BLaER1 treated with 17β-estradiol and CSF1 and Interleukin-3, amounts not matched to agents 10 nM and 100 nM (cell line): Measurements from ENCODE around the gene MAP3K2.
A peak's percentile ranks its signal among the peaks of the same experiment; 100 is the strongest.

ENCODE experiments used
- H3K27ac ChIP-seq, 11 experiments: shearing (Covaris generic); formaldehyde crosslinking; 2 replicates each; pipeline ENCODE4 v1.8.1; 2022
- H3K27me3 ChIP-seq, 11 experiments: shearing (Covaris generic); formaldehyde crosslinking; 2 replicates each; pipeline ENCODE4 v1.8.1; 2022
- H3K36me3 ChIP-seq, 11 experiments: shearing (Covaris generic); formaldehyde crosslinking; 2 replicates each; pipeline ENCODE4 v1.8.1; 2022
- H3K4me1 ChIP-seq, 10 experiments: shearing (Covaris generic); formaldehyde crosslinking; 2 replicates each; pipeline ENCODE4 v1.8.1; 2022
- H3K4me2 ChIP-seq, 11 experiments: shearing (Covaris generic); formaldehyde crosslinking; 2 replicates each; pipeline ENCODE4 v1.8.1; 2022
- H3K4me3 ChIP-seq, 10 experiments: shearing (Covaris generic); formaldehyde crosslinking; 2 replicates each; pipeline ENCODE4 v1.8.1; 2022
- H3K9ac ChIP-seq, 11 experiments: shearing (Covaris generic); formaldehyde crosslinking; 2 replicates each; pipeline ENCODE4 v1.8.1; 2022
- H3K9me3 ChIP-seq, 11 experiments: shearing (Covaris generic); formaldehyde crosslinking; replicated peaks in 1 of 11; 2 replicates each; pipeline ENCODE4 v1.8.1; 2022
- H4K20me1 ChIP-seq, 11 experiments: shearing (Covaris generic); formaldehyde crosslinking; 2 replicates each; pipeline ENCODE4 v1.8.1; 2022
- Cebpa-rat ChIP-seq, 11 experiments: shearing (Covaris generic); IDR thresholded peaks; 2 replicates each; pipeline ENCODE4 v1.8.1; 2022

Gene MAP3K2

DNA sequence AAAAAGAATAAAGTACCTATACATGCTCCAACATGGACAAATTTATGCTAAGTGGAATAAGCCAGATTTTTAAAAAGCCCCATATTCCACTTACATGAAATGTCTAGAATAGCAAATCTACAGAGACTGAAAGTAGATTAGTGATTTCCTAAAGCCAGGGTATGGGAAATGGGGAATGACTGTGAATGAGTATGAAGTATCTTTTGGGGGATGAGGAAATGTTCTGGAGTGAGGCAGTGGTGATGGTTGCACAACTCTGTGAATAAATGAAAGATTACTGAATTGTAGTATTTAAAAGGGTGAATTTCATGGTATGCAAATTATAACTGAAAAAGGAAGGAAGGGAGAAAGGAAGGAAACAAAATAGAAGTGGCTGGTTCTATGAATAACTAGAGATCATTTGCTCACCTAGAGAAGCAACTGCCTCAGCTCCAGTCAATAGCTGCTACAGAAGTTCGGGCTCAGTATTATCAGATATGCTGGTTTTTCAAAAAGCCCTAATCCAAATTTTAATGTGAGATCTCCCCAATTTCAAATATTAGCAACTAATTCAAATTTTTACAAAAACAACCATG is 39.3 kb downstream of the MAP3K2 start:
- Histone ChIP-seq H3K4me3 (peak overlapping the region in 1 of 10 experiments; percentile 15; a peak in 1 of 20 replicates), H3K4me2 (peak overlapping the region; percentile 50 to 78 (median 71)), H4K20me1 (peaks cover 0 to 86% (median 10%) of the 10 kb centered on the region in 11 experiments; a peak in 11 of 22 replicates), H3K27me3 (no peaks in the 10 kb centered on the region), H3K36me3 (peaks cover 3 to 44% (median 29%) of the 10 kb centered on the region in 11 experiments; a peak in 21 of 22 replicates), H3K4me1 (peaks cover 16 to 45% (median 24%) of the 10 kb centered on the region in 10 experiments), H3K9me3 (peaks cover 0 to 78% (median 66%) of the 10 kb centered on the region in 11 experiments; a peak in 18 of 22 replicates), H3K27ac (peak overlapping the region in 6 of 11 experiments; percentile 8 to 76 (median 54); a peak in 8 of 22 replicates), H3K9ac (peak overlapping the region in 1 of 11 experiments; percentile 54; a peak in 1 of 22 replicates)
- peak in 1 of 11 experiments; percentile 7; a peak in 1 of 22 replicates for TF ChIP-seq Cebpa-rat (IDR thresholded peaks at IDR 0.05)

GRCh38 chr2:127347734-127348392 is 39.9 kb downstream of the MAP3K2 start:
- Histone ChIP-seq H3K9ac (0 out of 22 replicates have a peak overlapping the region, but pooled peaks of 1 of the 11 experiments have one; percentile 54), H4K20me1 (peaks cover 0 to 90% (median 13%) of the 10 kb centered on the region in 11 experiments; a peak in 11 of 22 replicates), H3K27ac (peak overlapping the region in 7 of 11 experiments; percentile 8 to 76 (median 42); a peak in 6 of 22 replicates), H3K27me3 (no peaks in the 10 kb centered on the region), H3K4me2 (peak overlapping the region; percentile 50 to 78 (median 71); a peak in 18 of 22 replicates), H3K9me3 (peaks cover 0 to 73% (median 59%) of the 10 kb centered on the region in 11 experiments; a peak in 18 of 22 replicates), H3K4me3 (no peak overlapping the region), H3K36me3 (peaks cover 9 to 51% (median 36%) of the 10 kb centered on the region in 11 experiments; a peak in 21 of 22 replicates), H3K4me1 (peaks cover 16 to 45% (median 24%) of the 10 kb centered on the region in 10 experiments)
- peak in 1 of 11 experiments; percentile 10; a peak in 1 of 22 replicates for TF ChIP-seq Cebpa-rat (IDR thresholded peaks at IDR 0.05)

- Histone ChIP-seq H3K36me3 (peaks cover 9 to 55% (median 41%) of the 10 kb centered on the region in 11 experiments; a peak in 20 of 22 replicates), H3K27ac (no peak overlapping the region), H4K20me1 (peaks cover 0 to 92% (median 13%) of the 10 kb centered on the region in 11 experiments; a peak in 11 of 22 replicates), H3K4me3 (no peak overlapping the region), H3K9ac (no peak overlapping the region), H3K9me3 (peaks cover 0 to 65% (median 54%) of the 10 kb centered on the region in 11 experiments; a peak in 18 of 22 replicates), H3K4me1 (peaks cover 16 to 49% (median 25%) of the 10 kb centered on the region in 10 experiments), H3K27me3 (no peaks in the 10 kb centered on the region), H3K4me2 (no peak overlapping the region)
- TF ChIP-seq Cebpa-rat (IDR thresholded peaks at IDR 0.05): no peak
These were observed 40.8 kb downstream of the MAP3K2 start for GRCh38 chr2:127347015-127347414.

DNA sequence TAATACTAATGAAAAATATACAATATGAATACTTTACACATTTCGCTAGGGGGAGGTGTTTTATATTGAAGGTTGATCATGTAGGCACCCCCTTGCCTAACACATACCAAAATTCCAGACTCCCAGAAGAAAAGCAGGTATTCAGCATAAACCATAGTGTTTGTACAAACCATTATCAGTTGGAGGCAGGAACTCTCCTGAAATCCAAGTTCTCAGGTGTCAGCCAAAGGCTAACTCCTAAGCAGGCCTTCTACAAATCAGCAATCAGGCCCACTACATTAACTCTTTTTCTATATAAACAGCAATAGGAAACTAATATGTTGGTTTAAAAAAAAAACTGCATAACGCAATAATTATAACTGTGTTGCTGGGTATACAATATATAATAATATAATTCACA is 44.5 kb downstream of the MAP3K2 start:
- Histone ChIP-seq H3K4me1 (peaks cover 4 to 18% (median 6%) of the 10 kb centered on the region in 10 experiments; a peak in 19 of 20 replicates), H4K20me1 (peaks cover 0 to 56% (median 13%) of the 10 kb centered on the region in 11 experiments; a peak in 12 of 22 replicates), H3K27me3 (no peaks in the 10 kb centered on the region), H3K27ac (no peak overlapping the region), H3K9ac (no peak overlapping the region), H3K4me2 (no peak overlapping the region), H3K9me3 (peaks cover 0 to 38% (median 28%) of the 10 kb centered on the region in 11 experiments; a peak in 18 of 22 replicates), H3K4me3 (no peak overlapping the region), H3K36me3 (peaks cover 28 to 80% (median 60%) of the 10 kb centered on the region in 11 experiments)
- TF ChIP-seq Cebpa-rat (IDR thresholded peaks at IDR 0.05): no peak

- Histone ChIP-seq H3K9me3 (peaks cover 0 to 27% (median 21%) of the 10 kb centered on the region in 11 experiments; a peak in 18 of 22 replicates), H3K9ac (no peak overlapping the region), H4K20me1 (peaks cover 0 to 45% (median 13%) of the 10 kb centered on the region in 11 experiments; a peak in 12 of 22 replicates), H3K4me3 (no peak overlapping the region), H3K27me3 (no peaks in the 10 kb centered on the region), H3K36me3 (peaks cover 39 to 90% (median 69%) of the 10 kb centered on the region in 11 experiments), H3K4me2 (no peak overlapping the region), H3K27ac (no peak overlapping the region), H3K4me1 (peaks cover 0 to 9% (median 0%) of the 10 kb centered on the region in 10 experiments; a peak in 2 of 20 replicates)
- TF ChIP-seq Cebpa-rat (IDR thresholded peaks at IDR 0.05): no peak
These were observed 45.7 kb downstream of the MAP3K2 start for GRCh38 chr2:127342101-127342500.

DNA sequence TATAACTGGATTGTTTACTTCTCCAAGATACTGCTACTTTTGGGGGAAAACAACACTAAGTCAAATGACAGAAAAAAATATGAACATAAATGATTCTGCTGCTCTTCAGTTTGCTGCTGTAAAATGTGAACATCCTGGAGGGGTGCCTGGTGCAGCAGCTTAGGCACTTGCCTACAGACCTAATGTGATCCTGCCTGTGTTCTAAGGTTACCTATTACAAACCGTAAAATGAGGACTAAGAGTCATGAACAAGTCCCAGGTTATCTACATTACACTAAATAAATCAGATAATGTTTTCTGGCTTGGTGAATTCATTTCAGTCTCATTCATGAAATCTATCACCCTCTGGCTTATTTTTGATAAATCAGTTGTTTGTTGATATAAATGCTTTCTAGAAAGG is 55.4 kb downstream of the MAP3K2 start:
- no peak overlapping the region for H3K4me2 ChIP-seq
- H4K20me1 ChIP-seq: peaks cover 0 to 5% (median 0%) of the 10 kb centered on the region in 11 experiments; a peak in 1 of 22 replicates
- H3K4me1 ChIP-seq: no peaks in the 10 kb centered on the region
- no peaks in the 10 kb centered on the region for H3K27me3 ChIP-seq
- H3K9ac ChIP-seq: no peak overlapping the region
- H3K27ac ChIP-seq: no peak overlapping the region
- no peak for TF ChIP-seq Cebpa-rat (IDR thresholded peaks at IDR 0.05)
- no peak overlapping the region for H3K4me3 ChIP-seq
- H3K36me3 ChIP-seq: peaks cover 56 to 98% (median 83%) of the 10 kb centered on the region in 11 experiments
- no peaks in the 10 kb centered on the region for H3K9me3 ChIP-seq

- Histone ChIP-seq H4K20me1 (peaks cover 0 to 5% (median 0%) of the 10 kb centered on the region in 11 experiments; a peak in 1 of 22 replicates), H3K9me3 (no peaks in the 10 kb centered on the region), H3K4me1 (no peaks in the 10 kb centered on the region), H3K27ac (no peak overlapping the region), H3K27me3 (no peaks in the 10 kb centered on the region), H3K9ac (no peak overlapping the region), H3K36me3 (peaks cover 59 to 98% (median 82%) of the 10 kb centered on the region in 11 experiments), H3K4me2 (no peak overlapping the region), H3K4me3 (no peak overlapping the region)
- TF ChIP-seq Cebpa-rat (IDR thresholded peaks at IDR 0.05): no peak
These were observed 57.0 kb downstream of the MAP3K2 start for GRCh38 chr2:127330753-127331152.

GRCh38 chr2:127326289-127326945 is 61.4 kb downstream of the MAP3K2 start:
- Histone ChIP-seq H4K20me1 (peaks cover 0 to 4% (median 0%) of the 10 kb centered on the region in 11 experiments; a peak in 2 of 22 replicates), H3K27ac (no peak overlapping the region), H3K4me3 (no peak overlapping the region), H3K4me1 (no peaks in the 10 kb centered on the region), H3K4me2 (no peak overlapping the region), H3K9me3 (peaks cover 0 to 2% (median 0%) of the 10 kb centered on the region in 11 experiments; a peak in 5 of 22 replicates), H3K27me3 (no peaks in the 10 kb centered on the region), H3K9ac (no peak overlapping the region), H3K36me3 (peaks cover 59 to 96% (median 80%) of the 10 kb centered on the region in 11 experiments)
- no peak for TF ChIP-seq Cebpa-rat (IDR thresholded peaks at IDR 0.05)
